K562 (cell line): ENCODE measurements around the gene KCTD13. TPM values are rescaled to one million over a fixed set of nuclear protein-coding genes. Genes with fewer than 3 reads are reported as not detected.
A peak's percentile ranks its signal among the peaks of the same experiment; 100 is the strongest.

Experiments
- ARID2 ChIP-seq: fragments of 450-650 bp; IDR thresholded peaks from 2 replicates; pipeline ENCODE4 v1.6.1; 2017; ENCODE audit warnings: antibody characterized with exemption, mild to moderate bottlenecking
- DNMT1 ChIP-seq: fragments of 450-650 bp; IDR thresholded peaks from 2 replicates; pipeline ENCODE4 v1.6.1; 2016; ENCODE audit warnings: antibody characterized with exemption, mild to moderate bottlenecking
- E4F1 ChIP-seq: fragments of 250-450 bp; sonication (Bioruptor Pico); IDR thresholded peaks from 2 replicates; pipeline ENCODE4 v1.5.0; 2021; ENCODE audit warnings: mild to moderate bottlenecking, borderline replicate concordance
- KAT7 ChIP-seq: sonication (generic); formaldehyde crosslinking; IDR thresholded peaks from 2 replicates; pipeline ENCODE4 v1.8.0; 2022; ENCODE audit warnings: missing genetic modification reagents, mild to moderate bottlenecking, borderline replicate concordance
- RBM14 ChIP-seq: fragments of 200-400 bp; formaldehyde crosslinking; IDR thresholded peaks from 2 replicates; pipeline ENCODE4 v1.6.1; 2018; ENCODE audit warnings: low read depth, mild to moderate bottlenecking, low read length, moderate library complexity, borderline replicate concordance; ENCODE audit not compliant: insufficient read depth
- RERE ChIP-seq: sonication (generic); formaldehyde crosslinking; IDR thresholded peaks from 2 replicates; pipeline ENCODE4 v1.8.0; 2023; ENCODE audit warnings: missing genetic modification reagents, mild to moderate bottlenecking, borderline replicate concordance
- RFX1 ChIP-seq: fragments of 450-650 bp; IDR thresholded peaks from 2 replicates; pipeline ENCODE4 v1.6.1; 2016; ENCODE audit warnings: mild to moderate bottlenecking, moderate library complexity
- ZNF318 ChIP-seq, 2 experiments: fragments of 450-650 bp; IDR thresholded peaks; 2 replicates each; pipeline ENCODE4 v1.6.1; 2016; ENCODE audit warnings: mild to moderate bottlenecking in 2 of 2, borderline replicate concordance in 1 of 2, low read depth in 1 of 2, moderate library complexity in 1 of 2
- ZNF57 ChIP-seq: fragments of 450-650 bp; formaldehyde crosslinking; IDR thresholded peaks from 2 replicates; pipeline ENCODE4 v1.4.0; 2020; ENCODE audit warnings: mild to moderate bottlenecking, moderate library complexity
- polyA plus RNA-seq, 8 experiments: library from polyadenylated mRNA; depleted of rRNA in 4 of 8; stranded (reverse) in 5 of 8; unstranded in 3 of 8; fragments of >200 nt; fragmentation: Nextera tagmentation in 2 of 8; fragmentation: Illumina TruSeq in 1 of 8; extraction: Ambion mirVana in 2 of 8; extraction: Trizol in 1 of 8; gene quantifications; 2 replicates each; pipeline versions ENCODE4 v1.2.1 to v1.2.3, GENCODE V29; 2011 to 2014; ENCODE audit warnings: inconsistent platforms in 1 of 8, missing spikeins in 1 of 8
- total RNA-seq, 7 experiments: library from RNA; depleted of rRNA in 6 of 7; stranded (reverse); fragments of >200 nt in 6 of 7; fragmentation: Illumina TruSeq in 2 of 7; extraction: Trizol in 2 of 7; gene quantifications; 2 replicates each; pipeline versions ENCODE4 v1.2.1 to v1.2.3, GENCODE V29; 2011 to 2021; ENCODE audit warnings: low replicate concordance in 1 of 7

Gene KCTD13
- total and polyA plus RNA-seq, 9 of the 15 experiments (the other 6 are each of a cell fraction or from before 2014, with no cell fraction given) = 1.0 to 20.6 (median 9.8) TPM

- TF ChIP-seq ZNF318 (IDR thresholded peaks at IDR 0.05; ENCODE audit: borderline replicate concordance in 1 of 2, low read depth in 1 of 2) (no peak), RFX1 (peak; percentile 94), ZNF57 (CRISPR knock-in tag) (no peak), ARID2 (no peak), RBM14 (no peak), KAT7 (CRISPR knock-in tag) (no peak), RERE (CRISPR knock-in tag) (no peak), E4F1 (CRISPR knock-in tag) (no peak), DNMT1 (no peak)
Measured at GRCh38 chr16:29973384-29974246, 47.6 kb upstream of the KCTD13 start, which contains the start of gene TAOK2 (continued).
